Medulla oblongata (tissue), 1 donor: ENCODE data around the gene MPPE1.
"Not testable (repeated sequence)": the region's sequence is repeated elsewhere in the genome, so short reads cannot be mapped to it uniquely, and the experiment has no call there.

Source experiments
- DNase-seq: peaks from one replicate; pipeline ENCODE4 v3.0.0-alpha.2; 2015; ENCODE audit errors: extremely low spot score

Gene MPPE1

GRCh38 chr18:11925800-11926481 lies 17.8 kb upstream of the MPPE1 start:
- DNase-seq = no peak

GRCh38 chr18:11923450-11923849 lies 15.3 kb upstream of the MPPE1 start:
- DNase-seq = no peak

- DNase-seq = not testable (repeated sequence)
These were observed 11.4 kb upstream of the MPPE1 start for GRCh38 chr18:11919522-11919921.

- DNase-seq = peak; percentile 28
These were observed 8.8 kb upstream of the MPPE1 start for GRCh38 chr18:11916880-11917279.

GRCh38 chr18:11909591-11910026 lies 1.5 kb upstream of the MPPE1 start:
- no peak for DNase-seq

GRCh38 chr18:11909061-11909455 lies 941 bp upstream of the MPPE1 start:
- DNase-seq = peak; percentile 50

- no peak for DNase-seq
These were observed 917 bp downstream of the MPPE1 start for GRCh38 chr18:11906926-11907874.

GRCh38 chr18:11906176-11906575 lies 1.9 kb downstream of the MPPE1 start:
- no peak for DNase-seq

- no peak for DNase-seq
These were observed 2.5 kb downstream of the MPPE1 start for GRCh38 chr18:11905613-11906012.

GRCh38 chr18:11902522-11903292 lies 5.4 kb downstream of the MPPE1 start:
- no peak for DNase-seq

- DNase-seq = no peak
These were observed 6.2 kb downstream of the MPPE1 start for GRCh38 chr18:11901826-11902438.

GRCh38 chr18:11899063-11899462 lies 9.1 kb downstream of the MPPE1 start:
- DNase-seq = no peak

GRCh38 chr18:11897781-11898180 lies 10.3 kb downstream of the MPPE1 start:
- DNase-seq = no peak

- not testable (repeated sequence) for DNase-seq
These were observed 15.7 kb downstream of the MPPE1 start for GRCh38 chr18:11892438-11892837.

GRCh38 chr18:11891737-11892136 lies 16.4 kb downstream of the MPPE1 start:
- no peak for DNase-seq

- DNase-seq = no peak
These were observed 18.8 kb downstream of the MPPE1 start for GRCh38 chr18:11889284-11889683.

- no peak for DNase-seq
These were observed 19.4 kb downstream of the MPPE1 start for GRCh38 chr18:11888726-11889125.

GRCh38 chr18:11887328-11888128 lies 20.6 kb downstream of the MPPE1 start:
- DNase-seq = no peak

GRCh38 chr18:11886577-11887110 lies 21.5 kb downstream of the MPPE1 start:
- no peak for DNase-seq

GRCh38 chr18:11885278-11885947 lies 22.7 kb downstream of the MPPE1 start:
- DNase-seq = peak; percentile 67
